NCI-H748 (cell line): ENCODE results near the gene TBC1D22A.

Experiments used
- DNase-seq: peaks from one replicate; lab custom pipeline; 2025; ENCODE audit not compliant: unreplicated experiment; lab: John Stamatoyannopoulos, UW

The TBC1D22A gene, protein sequence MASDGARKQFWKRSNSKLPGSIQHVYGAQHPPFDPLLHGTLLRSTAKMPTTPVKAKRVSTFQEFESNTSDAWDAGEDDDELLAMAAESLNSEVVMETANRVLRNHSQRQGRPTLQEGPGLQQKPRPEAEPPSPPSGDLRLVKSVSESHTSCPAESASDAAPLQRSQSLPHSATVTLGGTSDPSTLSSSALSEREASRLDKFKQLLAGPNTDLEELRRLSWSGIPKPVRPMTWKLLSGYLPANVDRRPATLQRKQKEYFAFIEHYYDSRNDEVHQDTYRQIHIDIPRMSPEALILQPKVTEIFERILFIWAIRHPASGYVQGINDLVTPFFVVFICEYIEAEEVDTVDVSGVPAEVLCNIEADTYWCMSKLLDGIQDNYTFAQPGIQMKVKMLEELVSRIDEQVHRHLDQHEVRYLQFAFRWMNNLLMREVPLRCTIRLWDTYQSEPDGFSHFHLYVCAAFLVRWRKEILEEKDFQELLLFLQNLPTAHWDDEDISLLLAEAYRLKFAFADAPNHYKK

GRCh38 chr22:46762238-46763050 lies at the start of gene TBC1D22A:
TBC1D22A (plus strand) TSS chr22:46762650; CDS start chr22:46762787, 137 bp downstream.
- DNase-seq: peak; percentile 97

GRCh38 chr22:46714550-46714949 lies 47.9 kb upstream of the TBC1D22A start:
- DNase-seq: no peak

DNA sequence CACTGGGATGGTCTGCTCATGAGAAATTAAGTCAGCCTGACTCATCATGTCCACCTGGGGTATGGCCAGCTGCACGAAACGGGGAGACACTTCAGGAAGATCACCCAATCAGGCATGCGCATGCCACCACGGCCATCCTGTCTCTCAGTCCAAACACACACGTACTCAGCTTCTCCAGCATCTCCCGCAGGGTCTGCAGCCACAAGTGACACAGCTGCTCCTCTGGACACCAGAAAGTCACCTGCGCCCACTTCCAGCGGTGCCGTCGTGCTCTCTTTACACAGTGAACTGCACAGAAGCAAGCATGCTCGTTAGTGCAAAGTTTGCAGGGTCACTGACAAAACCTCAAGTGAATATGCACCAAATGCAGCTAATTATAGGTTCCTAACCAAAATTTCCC lies 42.5 kb upstream of the TBC1D22A start:
- no peak for DNase-seq

- no peak for DNase-seq
Observed at GRCh38 chr22:46721501-46722085, 40.9 kb upstream of the TBC1D22A start.

DNA sequence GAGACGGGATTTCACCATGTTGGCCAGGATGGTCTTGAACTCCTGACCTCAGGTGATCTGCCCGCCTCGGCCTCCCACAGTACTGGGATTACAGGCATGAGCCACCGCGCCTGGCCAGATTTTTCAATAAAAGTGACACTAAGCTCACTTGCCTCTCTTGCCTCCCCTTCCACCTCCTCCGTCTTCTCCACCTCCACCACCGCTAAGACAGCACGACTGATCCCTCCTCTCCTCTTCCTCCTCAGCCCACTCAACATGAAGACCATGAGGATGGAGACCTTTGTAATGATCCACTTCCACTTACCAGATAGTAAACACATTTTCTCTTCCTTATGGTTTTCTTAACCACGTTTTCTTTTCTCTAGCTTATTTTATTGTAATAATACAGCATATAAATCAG lies 38.6 kb upstream of the TBC1D22A start:
- no peak for DNase-seq

- no peak for DNase-seq
Observed at GRCh38 chr22:46725096-46725495, 37.4 kb upstream of the TBC1D22A start.

- peak; percentile 38 for DNase-seq
Observed at GRCh38 chr22:46726066-46726985, 36.1 kb upstream of the TBC1D22A start.

- DNase-seq: no peak
Observed at GRCh38 chr22:46726986-46727317, 35.5 kb upstream of the TBC1D22A start.

DNA sequence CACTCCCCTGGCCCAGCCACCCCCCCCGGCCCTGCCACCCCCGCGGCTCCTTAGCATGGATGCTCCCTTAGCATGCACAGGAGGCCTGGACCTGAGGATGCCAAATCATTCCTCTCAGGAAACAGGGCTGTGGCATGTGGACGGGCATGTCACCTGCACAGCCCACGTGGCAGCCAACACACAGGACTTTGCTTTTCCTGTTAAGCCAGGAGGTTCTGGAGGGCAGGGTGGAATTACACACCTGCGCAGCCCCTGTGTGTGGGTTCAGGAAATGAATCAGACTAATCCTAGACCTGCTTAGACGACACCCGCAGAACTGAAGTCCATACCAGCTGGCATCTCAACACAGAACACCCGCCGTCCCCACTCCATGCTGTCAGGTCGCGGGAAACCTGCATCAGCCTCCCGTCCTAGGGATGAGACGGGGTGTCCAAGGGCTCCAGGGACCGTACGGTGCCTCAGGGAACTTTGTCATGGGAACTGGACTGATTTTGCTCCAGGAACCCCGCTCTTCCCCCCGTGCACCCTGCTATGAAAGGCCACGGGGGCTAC lies 34.6 kb upstream of the TBC1D22A start:
- no peak for DNase-seq

DNA sequence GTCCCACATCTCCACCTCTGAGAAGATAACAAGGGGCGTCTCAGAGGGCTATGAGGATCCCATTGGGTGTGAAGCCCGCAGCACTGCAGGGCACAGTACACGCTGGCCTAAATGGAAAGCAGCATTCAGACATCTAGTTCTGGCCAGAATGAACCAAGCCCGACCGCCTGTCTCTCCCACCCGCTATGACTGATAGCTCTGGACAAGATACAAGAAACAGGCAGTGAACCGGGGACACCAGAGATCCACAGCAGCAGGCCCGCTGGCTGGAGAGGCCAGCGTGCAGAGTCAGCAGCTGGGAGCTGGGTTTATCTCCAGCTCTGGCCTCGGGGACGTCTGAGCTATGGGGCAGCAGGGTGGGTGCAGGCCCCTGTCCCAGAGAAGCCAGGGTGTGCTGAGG lies 34.0 kb upstream of the TBC1D22A start:
- DNase-seq: no peak

DNA sequence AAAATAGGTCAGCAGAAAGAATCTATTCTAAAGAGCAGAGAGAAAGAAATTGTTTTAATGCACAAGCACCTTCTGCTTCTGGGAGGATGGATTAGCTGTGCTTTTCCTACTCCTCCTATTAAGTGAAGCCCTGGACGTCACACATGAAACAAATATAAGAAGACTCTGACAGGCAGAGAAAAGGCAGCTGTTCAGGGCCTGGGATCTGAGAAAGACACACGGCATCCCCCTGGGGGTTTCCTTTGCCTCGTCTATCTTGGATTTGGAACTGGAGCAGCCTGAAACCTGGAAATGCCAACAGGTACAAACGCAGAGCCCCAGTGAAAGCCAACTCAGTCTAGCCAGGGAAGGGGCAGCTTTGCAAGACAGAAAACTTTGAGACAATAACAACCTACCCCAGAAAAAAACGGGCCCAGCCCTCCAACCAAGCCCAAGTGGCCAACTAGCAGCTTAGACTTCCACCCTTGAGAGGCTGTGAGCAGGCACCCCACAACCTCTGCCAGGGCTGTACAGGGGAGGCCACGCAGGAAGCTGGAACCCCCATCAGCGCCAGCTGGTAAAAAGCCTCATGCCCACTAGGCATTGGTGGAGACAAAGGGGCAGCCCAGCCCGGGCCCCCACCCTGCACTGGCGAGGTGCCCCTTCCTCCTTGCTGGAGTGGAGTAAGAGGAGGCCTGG lies 31.7 kb upstream of the TBC1D22A start:
- no peak for DNase-seq

- peak; percentile 39 for DNase-seq
Observed at GRCh38 chr22:46731246-46732040, 31.0 kb upstream of the TBC1D22A start.

GRCh38 chr22:46732041-46732379 lies 30.4 kb upstream of the TBC1D22A start:
- no peak for DNase-seq

GRCh38 chr22:46732513-46732912 lies 29.9 kb upstream of the TBC1D22A start:
- no peak for DNase-seq

DNA sequence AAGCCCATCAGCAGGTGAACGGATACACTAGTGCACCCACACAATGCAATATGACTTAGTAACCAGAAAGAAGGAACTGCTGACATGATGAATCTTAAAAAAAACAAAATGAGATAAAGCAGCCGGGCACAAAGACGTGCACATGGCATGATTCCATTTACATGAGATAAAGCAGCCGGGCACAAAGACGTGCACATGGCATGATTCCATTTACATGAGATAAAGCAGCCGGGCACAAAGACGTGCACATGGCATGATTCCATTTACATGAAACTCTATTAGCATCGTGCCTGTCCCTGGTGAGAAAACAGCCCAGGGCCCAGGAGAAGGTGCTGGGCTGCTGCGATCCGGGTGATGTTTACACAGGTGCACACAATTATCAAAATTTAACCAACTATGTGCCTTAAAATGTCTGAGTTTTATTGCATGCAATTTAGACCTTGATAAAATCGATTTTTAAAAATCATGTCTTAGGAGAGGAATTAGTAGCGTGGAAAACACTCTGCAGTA lies 28.2 kb upstream of the TBC1D22A start:
- peak; percentile 83 for DNase-seq

GRCh38 chr22:46734830-46735453 lies 27.5 kb upstream of the TBC1D22A start:
- peak; percentile 72 for DNase-seq

- DNase-seq: no peak
Observed at GRCh38 chr22:46735747-46736608, 26.5 kb upstream of the TBC1D22A start.
